Left lung (tissue), 10 donors: ENCODE measurements around the gene FGD2. TPM values are rescaled to one million over a fixed set of nuclear protein-coding genes. Genes with fewer than 3 reads are reported as not detected.

Source experiments
- ATAC-seq: fragments of 200-7000 bp; cut with Tn5 transposase; one replicate; pipeline ENCODE4 v1.9.1; 2020; ENCODE audit warnings: moderate library complexity
- DNase-seq, 4 donors: peaks; one replicate each; pipeline ENCODE4 v3.0.0-alpha.2; 2013 to 2020
- H3K27ac ChIP-seq, 2 donors: fragments of 200-600 bp; sonication (generic) in 1 of 2; one replicate each; pipeline versions ENCODE4 v1.5.0 to v1.8.0; 2020 to 2021
- H3K27me3 ChIP-seq, 2 donors: fragments of 200-600 bp; sonication (generic) in 1 of 2; one replicate each; pipeline versions ENCODE4 v1.5.0 to v1.8.0; 2020 to 2021
- H3K36me3 ChIP-seq, 2 donors: fragments of 200-600 bp; sonication (generic) in 1 of 2; one replicate each; pipeline versions ENCODE4 v1.5.0 to v1.8.0; 2020 to 2021
- H3K4me1 ChIP-seq, 2 donors: fragments of 200-600 bp; one replicate each; pipeline ENCODE4 v1.8.0; 2021
- H3K4me3 ChIP-seq, 2 donors: fragments of 200-600 bp; sonication (generic) in 1 of 2; one replicate each; pipeline versions ENCODE4 v1.5.0 to v1.8.0; 2020 to 2021; ENCODE audit warnings: mild to moderate bottlenecking in 1 of 2
- H3K9me3 ChIP-seq, 2 donors: fragments of 200-600 bp; sonication (generic) in 1 of 2; one replicate each; pipeline versions ENCODE4 v1.5.0 to v1.8.0; 2020 to 2021
- CTCF ChIP-seq, 2 donors: fragments of 200-600 bp; sonication (generic) in 1 of 2; IDR thresholded peaks; one replicate each; pipeline versions ENCODE4 v1.5.0 to v1.8.0; 2021; ENCODE audit warnings: antibody characterized with exemption in 2 of 2
- intact Hi-C, 2 donors: fragments of 100-400 bp; cut with DNase I; formaldehyde crosslinking; loops; one replicate each; pipeline versions ENCODE4 v1.11.2 to v1.14.2; 2022
- polyA plus RNA-seq, 6 donors: library from polyadenylated mRNA; unstranded; fragments of 120-200 nt; gene quantifications; one replicate each; pipeline ENCODE4 v1.2.1, GENCODE V29; 2013; ENCODE audit not compliant: insufficient read length in 6 of 6
- total RNA-seq, 2 donors: library from RNA; stranded (reverse); fragmentation: NEBNext Ultra II Directional; extraction: Animal tissue kit (Norgen Biotek cat#: 25700); gene quantifications; one replicate each; pipeline ENCODE4 v1.2.1, GENCODE V29; 2021
- donor health status: DM: no; HTN: yes; CAD: no.
- donor health status: DM: no; HTN: no; CAD: no.

Gene FGD2
- total and polyA plus RNA-seq, 8 donors: 3.9 to 60.3 (median 4.7) TPM

- H3K4me1 ChIP-seq: peaks cover 5 to 57% of the 10 kb centered on the region in 2 donors
Measured at GRCh38 chr6:37050045-37050853, 44.8 kb downstream of the FGD2 start.

GRCh38 chr6:37050854-37051137, 45.3 kb downstream of the FGD2 start:
- Histone ChIP-seq H3K36me3 (no peaks in the 10 kb centered on the region), H3K27ac (peak overlapping the region in 1 of 2 donors; percentile 96), H3K27me3 (no peaks in the 10 kb centered on the region), H3K4me1 (peaks cover 5 to 57% of the 10 kb centered on the region in 2 donors), H3K9me3 (no peaks in the 10 kb centered on the region), H3K4me3 (peak overlapping the region in 1 of 2 donors; percentile 24)
- TF ChIP-seq CTCF (IDR thresholded peaks at IDR 0.05): no peak
- intact Hi-C loops: loop anchor here (5.0 to 10.0 kb wide), 2 partner anchors 122 to 124 kb away; partner anchors contain the start of gene PIM1 (in 2 of the 2)
- no peak for DNase-seq
- ATAC-seq: no peak

More at GRCh38 chr6:37050045-37050853, 44.8 kb downstream of the FGD2 start:
- Histone ChIP-seq H3K36me3 (no peaks in the 10 kb centered on the region), H3K27me3 (no peaks in the 10 kb centered on the region), H3K4me3 (peak overlapping the region in 1 of 2 donors; percentile 24), H3K27ac (peak overlapping the region; percentile 47 to 96), H3K9me3 (no peaks in the 10 kb centered on the region)
- peak; percentile 58 for ATAC-seq
- peak in 1 of 2 donors; percentile 17 for TF ChIP-seq CTCF (IDR thresholded peaks at IDR 0.05)
- intact Hi-C loops: loop anchor here (5.0 to 10.0 kb wide), 2 partner anchors 122 to 125 kb away; partner anchors contain the start of gene PIM1 (in 2 of the 2)
- DNase-seq: peak in 2 of 4 donors; percentile 90 to 96

GRCh38 chr6:37051138-37052026, 45.9 kb downstream of the FGD2 start:
- peak; percentile 82 to 93 for TF ChIP-seq CTCF (IDR thresholded peaks at IDR 0.05)
- ATAC-seq (peak; percentile 89), DNase-seq (peak; percentile 73 to 99 (median 90))
- H3K36me3 ChIP-seq: no peaks in the 10 kb centered on the region
- no peaks in the 10 kb centered on the region for H3K9me3 ChIP-seq
- H3K4me1 ChIP-seq: peaks cover 5 to 57% of the 10 kb centered on the region in 2 donors
- peak overlapping the region in 1 of 2 donors; percentile 24 for H3K4me3 ChIP-seq
- H3K27me3 ChIP-seq: no peaks in the 10 kb centered on the region
- intact Hi-C loops: loop anchor here (5.0 to 10.0 kb wide), 2 partner anchors 121 to 123 kb away; partner anchors contain the start of gene PIM1 (in 2 of the 2)
- peak overlapping the region in 1 of 2 donors; percentile 96 for H3K27ac ChIP-seq

GRCh38 chr6:37052027-37052628, 46.7 kb downstream of the FGD2 start:
- ATAC-seq: no peak
- no peaks in the 10 kb centered on the region for H3K36me3 ChIP-seq
- DNase-seq: peak in 1 of 4 donors; percentile 66
- intact Hi-C loops: loop anchor here (5.0 to 10.0 kb wide), 2 partner anchors 120 to 123 kb away; partner anchors contain the start of gene PIM1 (in 2 of the 2)
- TF ChIP-seq CTCF (IDR thresholded peaks at IDR 0.05): no peak
- peaks cover 5 to 51% of the 10 kb centered on the region in 2 donors for H3K4me1 ChIP-seq
- H3K27me3 ChIP-seq: no peaks in the 10 kb centered on the region
- H3K9me3 ChIP-seq: no peaks in the 10 kb centered on the region
- H3K4me3 ChIP-seq: no peak overlapping the region
- H3K27ac ChIP-seq: peak overlapping the region in 1 of 2 donors; percentile 96
